Gastrocnemius medialis (tissue), 4 donors: ENCODE data around the gene BCL7A.

Experiments
- CTCF ChIP-seq, 5 experiments: fragments of 450-650 bp in 3 of 5; fragments of 200-600 bp in 2 of 5; sonication (generic) in 2 of 5; IDR thresholded peaks in 4 of 5; conservative IDR thresholded peaks in 1 of 5; 1 replicate in 4 of 5; 2 replicates in 1 of 5; pipeline ENCODE4 v1.5.1; 2016 to 2019; ENCODE audit warnings: antibody characterized with exemption in 5 of 5, mild to moderate bottlenecking in 3 of 5, moderate library complexity in 3 of 5
- POLR2A ChIP-seq, 2 donors: fragments of 450-650 bp; IDR thresholded peaks; one replicate each; pipeline ENCODE4 v1.6.1; 2017; ENCODE audit warnings: antibody characterized with exemption in 2 of 2, mild to moderate bottlenecking in 2 of 2, moderate library complexity in 2 of 2

GRCh38 chr12:122062832-122063693 is 41.4 kb downstream of the BCL7A start:
- no peak for TF ChIP-seq CTCF (IDR thresholded peaks at IDR 0.05 in 4 of 5, conservative IDR thresholded peaks at IDR 0.05 in 1 of 5)
- no peak for TF ChIP-seq POLR2A (IDR thresholded peaks at IDR 0.05)
